Loucy (cell line): ENCODE measurements around the gene ECE2.
"Not testable (repeated sequence)": the region's sequence is repeated elsewhere in the genome, so short reads cannot be mapped to it uniquely, and the experiment has no call there.

ENCODE experiments used
- H2AFZ ChIP-seq: fragments of 200-600 bp; sonication (generic); 2 replicates; pipeline ENCODE4 v1.6.0; 2016; ENCODE audit warnings: antibody characterized with exemption, mild to moderate bottlenecking, low read length, moderate library complexity
- H3F3A ChIP-seq: fragments of 200-600 bp; 2 replicates; pipeline ENCODE4 v1.6.0; 2016; ENCODE audit warnings: antibody characterized with exemption, low read depth, mild to moderate bottlenecking
- H3K27me3 ChIP-seq: fragments of 200-600 bp; sonication (generic); 2 replicates; pipeline ENCODE4 v1.6.1; 2014; ENCODE audit warnings: low read length, mild to moderate bottlenecking; ENCODE audit not compliant: insufficient read depth, poor library complexity, severe bottlenecking
- H3K36me3 ChIP-seq: fragments of 200-600 bp; sonication (generic); 2 replicates; pipeline ENCODE4 v1.6.1; 2016; ENCODE audit warnings: low read length; ENCODE audit not compliant: insufficient read depth
- H3K4me1 ChIP-seq: fragments of 200-600 bp; sonication (generic); 2 replicates; pipeline ENCODE4 v1.5.1; 2014; ENCODE audit warnings: low read length, mild to moderate bottlenecking; ENCODE audit not compliant: insufficient read depth, poor library complexity, severe bottlenecking
- H3K4me2 ChIP-seq: fragments of 200-600 bp; sonication (generic); 2 replicates; pipeline ENCODE4 v1.6.0; 2014; ENCODE audit warnings: antibody characterized with exemption, low read length, low read depth, mild to moderate bottlenecking; ENCODE audit not compliant: poor library complexity, severe bottlenecking
- H3K4me3 ChIP-seq: fragments of 200-600 bp; sonication (generic); 2 replicates; pipeline ENCODE4 v1.5.1; 2014; ENCODE audit warnings: low read length, mild to moderate bottlenecking, mixed read lengths; ENCODE audit not compliant: poor library complexity, severe bottlenecking
- H3K79me2 ChIP-seq: fragments of 200-600 bp; sonication (generic); 2 replicates; pipeline ENCODE4 v1.6.1; 2014; ENCODE audit warnings: low read length; ENCODE audit not compliant: insufficient read depth
- H3K9ac ChIP-seq: fragments of 200-600 bp; sonication (generic); 2 replicates; pipeline ENCODE4 v1.6.0; 2014; ENCODE audit warnings: mild to moderate bottlenecking, low read depth, low read length, moderate library complexity; ENCODE audit not compliant: poor library complexity, severe bottlenecking
- H3K9me2 ChIP-seq: fragments of 200-600 bp; sonication (generic); replicated peaks from 2 replicates; pipeline ENCODE4 v1.6.1; 2016; ENCODE audit warnings: low read depth, low read length, mixed read lengths
- H3K9me3 ChIP-seq: fragments of 200-600 bp; sonication (generic); 2 replicates; pipeline ENCODE4 v1.6.1; 2014; ENCODE audit warnings: mild to moderate bottlenecking, antibody characterized with exemption, low read length, low read depth; ENCODE audit not compliant: insufficient read depth
- H4K20me1 ChIP-seq: fragments of 200-600 bp; sonication (generic); 2 replicates; pipeline ENCODE4 v1.6.0; 2014; ENCODE audit warnings: antibody characterized with exemption, low read length, mild to moderate bottlenecking; ENCODE audit not compliant: insufficient read depth, poor library complexity, severe bottlenecking
- EZH2phosphoT487 ChIP-seq: fragments of 200-600 bp; IDR thresholded peaks from 2 replicates; pipeline ENCODE4 v1.6.1; 2018; ENCODE audit warnings: antibody characterized with exemption, mild to moderate bottlenecking, moderate library complexity, borderline replicate concordance
- TF ChIP-seq, protein P1 (sequence below): fragments of 200-600 bp; sonication (generic); conservative IDR thresholded peaks from 2 replicates; pipeline ENCODE4 v1.5.1; 2014; ENCODE audit warnings: mild to moderate bottlenecking, antibody characterized with exemption, low read length

The ECE2 gene

DNA sequence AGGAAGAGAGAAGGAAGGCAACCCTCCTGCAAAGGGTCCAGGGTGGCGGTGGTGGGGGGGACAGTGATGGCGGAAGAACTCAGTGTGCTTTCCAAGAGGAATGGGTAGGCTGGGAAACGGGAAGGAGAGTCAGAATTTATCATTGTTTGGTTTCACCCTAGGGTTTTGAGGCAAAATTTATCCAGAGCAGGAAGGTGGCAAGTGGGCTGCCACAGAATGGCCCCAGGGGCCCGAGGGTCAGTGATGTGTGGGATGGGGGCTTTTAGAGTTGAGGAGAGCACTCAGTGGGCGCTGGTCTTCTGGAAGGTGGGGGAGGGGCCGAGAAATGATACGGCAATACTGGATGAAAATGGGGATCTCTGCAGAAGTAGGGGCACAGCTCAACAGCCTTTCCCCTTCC, 62.2 kb downstream of the ECE2 start:
- Histone ChIP-seq H3K36me3 (peaks cover 27% of the 10 kb centered on the region; the same call in 1 of the 2 replicates), H3K4me1 (peaks cover 7% of the 10 kb centered on the region), H3K79me2 (no peaks in the 10 kb centered on the region), H3K9me2 (no peaks in the 10 kb centered on the region), H3K4me2 (no peak overlapping the region), H3F3A (no peaks in the 10 kb centered on the region), H3K9ac (no peak overlapping the region), H3K4me3 (no peak overlapping the region), H2AFZ (no peak overlapping the region), H4K20me1 (peaks cover 17% of the 10 kb centered on the region), H3K27me3 (no peaks in the 10 kb centered on the region), H3K9me3 (no peaks in the 10 kb centered on the region)
- no peak for TF ChIP-seq EZH2phosphoT487
- TF ChIP-seq, protein P1, sequence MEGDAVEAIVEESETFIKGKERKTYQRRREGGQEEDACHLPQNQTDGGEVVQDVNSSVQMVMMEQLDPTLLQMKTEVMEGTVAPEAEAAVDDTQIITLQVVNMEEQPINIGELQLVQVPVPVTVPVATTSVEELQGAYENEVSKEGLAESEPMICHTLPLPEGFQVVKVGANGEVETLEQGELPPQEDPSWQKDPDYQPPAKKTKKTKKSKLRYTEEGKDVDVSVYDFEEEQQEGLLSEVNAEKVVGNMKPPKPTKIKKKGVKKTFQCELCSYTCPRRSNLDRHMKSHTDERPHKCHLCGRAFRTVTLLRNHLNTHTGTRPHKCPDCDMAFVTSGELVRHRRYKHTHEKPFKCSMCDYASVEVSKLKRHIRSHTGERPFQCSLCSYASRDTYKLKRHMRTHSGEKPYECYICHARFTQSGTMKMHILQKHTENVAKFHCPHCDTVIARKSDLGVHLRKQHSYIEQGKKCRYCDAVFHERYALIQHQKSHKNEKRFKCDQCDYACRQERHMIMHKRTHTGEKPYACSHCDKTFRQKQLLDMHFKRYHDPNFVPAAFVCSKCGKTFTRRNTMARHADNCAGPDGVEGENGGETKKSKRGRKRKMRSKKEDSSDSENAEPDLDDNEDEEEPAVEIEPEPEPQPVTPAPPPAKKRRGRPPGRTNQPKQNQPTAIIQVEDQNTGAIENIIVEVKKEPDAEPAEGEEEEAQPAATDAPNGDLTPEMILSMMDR, result no peak

DNA sequence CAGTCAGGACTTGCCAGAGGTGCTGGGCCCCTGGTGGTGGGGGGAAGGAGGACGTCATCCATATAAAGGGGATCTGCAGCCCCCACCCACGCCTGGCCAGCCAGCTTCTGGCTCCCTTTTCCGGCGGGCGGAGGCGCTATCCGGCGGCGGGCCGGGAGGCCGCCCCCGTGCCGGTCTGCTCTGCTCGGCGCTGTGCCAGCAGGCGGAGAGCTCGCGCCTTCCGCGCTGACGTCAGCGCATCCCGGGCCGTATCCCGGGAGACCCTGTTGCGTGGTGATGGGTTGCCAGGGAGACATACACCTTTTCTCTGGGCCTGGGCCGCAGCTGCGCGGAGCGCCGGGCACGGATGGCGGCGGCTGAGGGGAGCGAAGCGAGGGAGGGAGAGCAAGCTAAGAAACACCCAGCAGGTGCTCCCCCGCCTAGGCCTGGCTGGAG, 62.7 kb downstream of the ECE2 start:
- peaks cover 12% of the 10 kb centered on the region for H4K20me1 ChIP-seq
- H3K4me3 ChIP-seq, result no peak overlapping the region
- H3K4me2 ChIP-seq, result no peak overlapping the region
- H3K79me2 ChIP-seq, result no peaks in the 10 kb centered on the region
- no peaks in the 10 kb centered on the region for H3K27me3 ChIP-seq
- H3K9me3 ChIP-seq, result no peaks in the 10 kb centered on the region
- no peaks in the 10 kb centered on the region for H3F3A ChIP-seq
- TF ChIP-seq, protein P1, result no peak
- TF ChIP-seq EZH2phosphoT487, result no peak
- H2AFZ ChIP-seq, result no peak overlapping the region
- peaks cover 22% of the 10 kb centered on the region; the same call in 1 of the 2 replicates for H3K36me3 ChIP-seq
- H3K9ac ChIP-seq, result no peak overlapping the region
- H3K4me1 ChIP-seq, result peaks cover 7% of the 10 kb centered on the region
- no peaks in the 10 kb centered on the region for H3K9me2 ChIP-seq

GRCh38 chr3:184339001-184339400, 63.2 kb downstream of the ECE2 start:
- H2AFZ ChIP-seq, result no peak overlapping the region
- no peaks in the 10 kb centered on the region for H3K79me2 ChIP-seq
- H3K4me3 ChIP-seq, result no peak overlapping the region
- no peak overlapping the region for H3K4me2 ChIP-seq
- no peaks in the 10 kb centered on the region for H3K27me3 ChIP-seq
- peaks cover 10% of the 10 kb centered on the region for H4K20me1 ChIP-seq
- H3K4me1 ChIP-seq, result peaks cover 7% of the 10 kb centered on the region
- H3K36me3 ChIP-seq, result peaks cover 17% of the 10 kb centered on the region; the same call in 1 of the 2 replicates
- TF ChIP-seq EZH2phosphoT487, result no peak
- TF ChIP-seq, protein P1, result no peak
- H3K9ac ChIP-seq, result no peak overlapping the region
- no peaks in the 10 kb centered on the region for H3K9me2 ChIP-seq
- no peaks in the 10 kb centered on the region for H3F3A ChIP-seq
- H3K9me3 ChIP-seq, result no peaks in the 10 kb centered on the region

DNA sequence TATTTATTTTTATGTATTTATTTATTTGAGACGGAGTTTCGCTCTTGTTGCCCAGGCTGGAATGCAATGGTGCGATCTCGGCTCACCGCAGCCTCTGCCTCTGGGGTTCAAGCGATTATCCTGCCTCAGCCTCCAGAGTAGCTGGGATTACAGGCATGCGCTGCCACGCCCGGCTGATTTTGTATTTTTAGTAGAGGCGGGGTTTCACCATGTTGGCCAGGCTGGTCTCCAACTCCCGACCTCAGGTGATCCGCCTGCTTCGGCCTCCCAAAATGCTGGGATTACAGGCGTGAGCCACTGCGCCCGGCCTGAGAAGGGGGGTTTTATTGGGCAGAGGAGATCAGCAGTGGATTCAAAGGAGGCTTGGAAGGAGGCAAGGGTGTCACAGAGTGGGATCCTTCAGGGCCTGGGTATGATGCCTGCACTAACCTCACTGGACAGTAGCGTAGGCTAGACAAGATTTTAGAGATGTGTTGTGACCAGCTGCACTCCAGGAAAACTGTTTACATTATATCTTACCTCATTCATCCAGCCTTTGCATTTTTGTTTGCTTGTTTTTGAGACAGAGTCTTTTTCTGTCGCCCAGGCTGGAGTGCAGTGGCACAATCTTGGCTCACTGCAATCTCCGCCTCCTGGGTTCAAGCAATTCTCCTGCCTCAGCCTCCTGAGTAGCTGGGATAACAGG, 63.8 kb downstream of the ECE2 start:
- H3K4me1 ChIP-seq, H3K27me3 ChIP-seq, H3K4me3 ChIP-seq, H3K4me2 ChIP-seq, H2AFZ ChIP-seq, H3K9ac ChIP-seq, H3K9me2 ChIP-seq, H3K79me2 ChIP-seq, H3F3A ChIP-seq, H4K20me1 ChIP-seq, H3K9me3 ChIP-seq: not testable (repeated sequence)
- peaks cover 11% of the 10 kb centered on the region; the same call in 1 of the 2 replicates for H3K36me3 ChIP-seq
